Amniotic epithelial cell (primary cell): ENCODE measurements around the gene ZNF627.
"Not testable (repeated sequence)": the region's sequence is repeated elsewhere in the genome, so short reads cannot be mapped to it uniquely, and the experiment has no call there.

ENCODE experiments used
- DNase-seq: peaks from one replicate; pipeline ENCODE4 v3.0.0-alpha.2; 2010; ENCODE audit warnings: low read depth

Gene ZNF627

DNA sequence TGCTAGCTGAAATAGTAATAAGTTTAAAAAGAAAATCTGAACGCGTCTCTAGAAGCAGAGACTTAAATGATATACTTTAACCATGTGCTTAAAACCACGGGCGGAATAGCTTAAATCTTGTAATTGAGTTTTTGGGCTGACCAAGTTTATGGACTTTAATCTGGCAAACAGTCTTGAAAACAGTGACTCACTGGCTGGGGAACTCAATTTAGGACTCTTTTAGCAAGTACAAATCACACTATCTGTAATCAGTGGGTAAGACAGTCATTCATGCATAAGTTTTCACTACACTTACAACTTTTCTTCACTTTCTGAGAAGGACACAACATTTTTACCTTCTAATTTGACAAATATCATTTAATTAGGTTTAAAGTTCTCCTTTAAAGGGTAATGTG lies 26.8 kb downstream of the ZNF627 start:
- DNase-seq = peak; percentile 42

DNA sequence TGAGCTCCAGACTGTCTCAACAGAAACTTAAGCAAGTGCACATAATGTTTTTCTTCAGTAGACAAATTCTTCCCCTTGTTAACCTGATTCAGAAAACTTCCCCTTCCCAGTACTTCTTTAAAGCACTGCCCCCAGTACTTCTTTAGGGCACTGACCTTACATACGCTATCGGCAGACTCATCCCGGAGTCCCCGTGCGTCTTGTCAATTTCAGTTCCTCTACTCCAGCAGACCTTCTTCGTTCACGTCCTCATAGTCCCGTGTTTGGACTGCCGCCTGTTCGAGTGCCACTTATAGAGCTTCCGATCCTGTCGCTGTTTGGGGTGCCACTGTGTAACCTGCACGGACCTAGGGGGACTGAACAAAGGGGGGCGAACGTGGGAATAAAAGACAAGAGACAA lies 29.0 kb downstream of the ZNF627 start:
- DNase-seq = no peak

DNA sequence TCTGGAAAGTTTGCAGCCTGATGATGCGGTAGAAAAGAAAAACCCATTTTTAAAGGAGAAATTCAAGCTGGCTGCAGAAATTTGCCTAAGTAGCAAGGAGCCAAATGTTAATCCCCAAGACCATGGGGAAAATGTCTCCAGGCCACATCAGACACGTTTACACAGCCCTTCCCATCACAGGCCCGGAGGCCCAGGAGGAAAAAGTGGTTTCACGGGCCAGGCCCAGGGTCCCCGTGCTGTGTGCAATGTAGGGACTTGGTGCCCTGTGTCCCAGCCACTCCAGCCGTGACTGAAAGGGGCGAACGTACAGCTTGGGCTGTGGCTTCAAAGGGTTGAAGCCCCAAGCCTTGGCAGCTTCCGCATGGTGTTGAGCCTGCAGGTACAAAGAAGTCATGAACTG lies 35.9 kb downstream of the ZNF627 start:
- DNase-seq = no peak

DNA sequence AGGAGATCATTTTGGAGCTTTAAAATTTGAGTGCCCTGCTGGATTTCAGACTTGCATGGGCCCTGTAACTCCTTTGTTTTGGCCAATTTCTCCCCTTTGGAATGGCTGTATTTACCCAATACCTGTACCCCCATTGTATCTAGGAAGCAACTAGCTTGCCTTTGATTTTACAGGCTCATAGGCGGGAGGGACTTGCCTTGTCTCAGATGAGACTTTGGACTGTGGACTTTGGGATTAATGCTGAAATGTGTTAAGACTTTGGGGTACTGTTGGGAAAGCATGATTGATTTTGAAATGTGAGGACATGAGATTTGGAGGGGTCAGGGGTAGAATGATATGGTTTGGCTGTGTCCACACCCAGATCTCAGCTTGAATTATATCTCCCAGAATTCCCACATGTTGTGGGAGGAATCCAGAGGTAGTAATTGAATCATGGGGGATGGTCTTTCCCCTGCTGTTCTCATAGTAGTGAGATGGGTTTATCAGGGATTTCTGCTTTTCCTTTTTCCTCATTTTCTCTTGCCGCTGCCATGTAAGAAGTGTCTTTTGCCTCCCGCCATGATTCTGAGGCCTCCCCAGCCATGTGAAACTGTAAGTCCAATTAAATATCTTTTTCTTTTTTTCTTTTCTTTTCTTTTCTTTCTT lies 36.9 kb downstream of the ZNF627 start:
- DNase-seq = not testable (repeated sequence)

DNA sequence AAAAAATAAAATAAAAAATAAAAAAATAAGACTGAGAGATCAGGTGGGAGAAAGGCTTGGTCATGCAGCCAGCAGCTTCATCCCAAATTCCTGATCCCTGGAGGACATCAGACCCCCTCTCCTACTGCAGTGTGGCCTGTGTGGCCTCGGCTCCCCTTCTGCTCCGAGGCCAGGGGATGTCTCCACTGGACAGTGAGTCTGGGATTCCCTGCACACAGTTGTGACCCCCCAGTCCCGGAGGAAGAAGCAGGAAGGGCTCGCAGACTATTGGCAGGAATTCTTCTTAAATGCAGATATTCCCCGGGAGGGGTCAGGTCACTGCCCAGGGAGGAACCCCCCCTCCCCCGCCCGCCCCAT lies 41.9 kb downstream of the ZNF627 start:
- DNase-seq = no peak

DNA sequence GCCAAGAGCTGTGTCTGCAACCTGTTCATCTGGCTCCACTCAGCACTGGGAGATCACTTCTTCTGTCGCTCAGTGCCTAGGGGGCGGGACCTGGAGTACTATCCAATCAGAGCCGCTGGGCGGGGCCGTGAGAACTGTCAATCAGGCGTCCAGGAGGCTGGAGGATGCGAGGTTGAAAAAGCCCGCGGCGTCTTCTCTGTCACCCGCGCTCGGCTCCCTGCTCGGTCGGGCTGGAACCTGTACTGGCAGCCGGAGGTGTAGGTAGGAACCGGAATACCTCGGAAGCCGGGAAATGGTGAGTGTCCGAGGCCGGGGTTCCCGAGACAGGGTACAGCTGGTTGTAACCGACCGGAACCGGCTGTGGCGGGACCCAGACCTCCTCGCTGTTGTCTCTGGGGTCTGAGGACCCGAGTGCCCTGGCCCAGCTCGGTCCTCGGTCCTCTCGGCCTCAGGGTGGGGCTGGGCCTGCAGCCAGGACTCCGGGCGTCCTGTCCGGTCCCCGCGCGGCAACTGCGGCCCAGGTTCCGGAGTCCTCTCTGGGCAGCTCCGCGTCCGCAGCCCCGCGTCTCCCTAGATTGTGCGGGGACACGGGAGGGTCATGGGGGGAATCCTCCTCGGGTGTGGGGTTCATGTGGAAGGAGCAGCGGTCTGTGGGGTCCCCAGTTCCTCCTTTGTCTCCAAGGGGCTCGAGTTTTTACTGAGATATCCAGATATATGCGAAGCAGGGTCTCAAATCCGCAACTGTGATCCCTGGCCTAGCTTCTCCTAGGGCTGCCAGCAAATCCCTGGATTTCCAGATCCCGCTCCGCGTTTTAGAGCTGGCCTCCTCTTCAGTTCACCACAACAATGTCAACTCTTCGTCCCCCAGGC lies 42.6 kb downstream of the ZNF627 start:
- DNase-seq = peak; percentile 84

DNA sequence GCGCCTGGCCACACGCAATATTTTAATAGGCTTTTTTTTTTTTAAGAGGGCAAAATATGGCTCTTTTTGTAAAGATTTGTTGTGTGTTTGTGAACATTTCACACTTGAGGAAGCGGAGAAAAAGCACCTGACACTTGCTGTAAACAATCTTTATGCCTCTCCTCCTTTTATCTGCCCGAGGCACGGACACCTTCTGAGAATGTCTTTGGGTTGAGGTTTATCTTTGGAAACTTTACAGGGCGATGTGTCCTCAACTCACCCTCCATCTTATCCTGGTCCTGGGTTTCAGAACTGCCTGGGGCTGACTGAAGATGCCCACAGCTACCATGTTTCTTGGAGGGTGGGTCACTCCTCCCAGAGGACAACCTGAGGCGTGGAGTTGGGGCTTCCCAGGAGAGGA lies 44.0 kb downstream of the ZNF627 start:
- no peak for DNase-seq

DNA sequence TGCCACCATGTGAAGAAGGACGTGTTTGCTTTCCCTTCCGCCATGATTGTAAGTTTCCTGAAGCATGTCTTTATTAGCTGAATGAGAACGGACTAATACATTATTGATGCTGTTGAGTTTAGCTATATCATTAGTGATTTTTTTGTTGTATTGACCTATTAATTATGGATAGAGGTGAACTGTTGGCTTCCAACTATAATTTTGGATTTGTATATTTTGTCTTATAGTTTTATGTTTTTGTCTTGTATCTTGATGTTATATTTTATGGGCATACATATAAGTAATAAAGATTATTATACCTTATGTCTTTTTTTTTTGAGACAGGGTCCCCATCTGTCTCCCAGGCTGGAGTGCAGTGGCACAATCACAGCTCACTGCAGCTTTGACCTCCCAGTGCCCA lies 45.6 kb downstream of the ZNF627 start:
- no peak for DNase-seq

DNA sequence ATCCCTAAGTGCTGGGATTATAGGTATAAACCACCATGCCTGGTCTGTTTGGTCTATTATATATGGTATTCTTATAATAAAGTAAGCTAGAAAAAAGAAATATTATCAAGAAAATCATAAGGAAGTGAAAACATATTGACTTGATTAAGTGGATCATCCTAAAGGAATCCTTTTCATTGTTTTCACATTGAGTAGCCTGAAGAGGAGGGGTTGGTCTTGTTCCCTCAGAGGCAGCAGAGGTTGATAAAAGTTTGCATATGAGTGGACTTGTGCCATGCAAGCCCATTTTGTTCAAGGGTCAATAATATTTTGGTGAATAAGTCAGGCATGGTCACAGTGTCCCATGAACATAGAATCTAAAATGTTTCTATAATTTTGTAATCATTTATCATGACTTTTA lies 52.7 kb downstream of the ZNF627 start:
- DNase-seq = no peak

DNA sequence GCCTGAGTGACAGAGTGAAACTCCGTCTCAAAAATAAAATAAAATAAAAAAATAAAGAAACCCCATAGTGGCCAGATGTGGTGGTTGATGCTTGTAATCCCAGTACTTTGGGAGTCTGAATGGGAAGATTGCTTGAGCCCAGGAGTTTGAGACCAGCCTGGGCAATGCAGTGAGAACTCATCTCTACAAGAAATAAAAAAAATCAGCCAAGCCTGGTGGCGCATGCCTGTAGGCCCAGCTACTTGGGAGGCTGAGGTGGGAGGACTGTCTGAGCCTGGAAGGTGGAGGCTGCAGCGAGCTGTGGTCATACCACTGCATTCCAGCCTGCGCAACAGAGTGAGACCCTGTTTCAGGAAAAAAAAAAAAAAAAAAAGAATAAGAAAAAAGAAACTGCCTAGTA lies 53.8 kb downstream of the ZNF627 start:
- DNase-seq = no peak

DNA sequence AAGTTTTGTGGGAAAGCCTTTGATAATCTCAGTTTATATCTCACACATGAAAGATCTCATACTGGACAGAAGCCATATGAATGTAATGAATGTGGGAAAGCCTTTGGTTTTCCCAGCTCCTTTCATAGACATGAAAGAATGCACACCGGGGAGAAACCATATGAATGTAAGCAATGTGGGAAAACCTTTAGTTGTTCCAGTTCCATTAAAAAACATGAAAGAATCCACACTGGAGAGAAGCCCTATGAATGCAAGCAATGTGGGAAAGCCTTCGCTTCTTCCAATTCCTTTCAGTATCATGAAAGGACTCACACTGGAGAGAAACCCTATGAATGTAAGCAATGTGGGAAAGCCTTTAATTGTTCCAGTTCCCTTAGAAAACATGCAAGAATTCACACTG lies 54.8 kb downstream of the ZNF627 start:
- no peak for DNase-seq

DNA sequence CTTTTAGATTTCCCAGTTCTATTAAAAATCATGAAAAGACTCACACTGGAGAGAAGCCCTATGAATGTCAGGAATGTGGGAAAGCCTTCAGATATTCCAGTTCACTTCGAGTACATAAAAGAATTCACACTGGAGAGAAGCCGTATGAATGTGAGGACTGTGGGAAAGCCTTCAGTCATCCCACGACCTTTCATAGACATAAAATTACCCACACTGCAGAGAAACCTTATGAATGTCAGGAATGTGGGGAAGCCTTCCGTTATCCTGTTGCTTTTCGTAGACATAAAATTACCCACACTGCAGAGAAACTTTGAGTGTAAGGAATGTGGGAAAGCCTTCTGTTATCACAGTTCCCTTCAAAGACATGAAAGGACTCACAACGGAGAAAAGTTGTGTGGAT lies 55.2 kb downstream of the ZNF627 start:
- DNase-seq = no peak

DNA sequence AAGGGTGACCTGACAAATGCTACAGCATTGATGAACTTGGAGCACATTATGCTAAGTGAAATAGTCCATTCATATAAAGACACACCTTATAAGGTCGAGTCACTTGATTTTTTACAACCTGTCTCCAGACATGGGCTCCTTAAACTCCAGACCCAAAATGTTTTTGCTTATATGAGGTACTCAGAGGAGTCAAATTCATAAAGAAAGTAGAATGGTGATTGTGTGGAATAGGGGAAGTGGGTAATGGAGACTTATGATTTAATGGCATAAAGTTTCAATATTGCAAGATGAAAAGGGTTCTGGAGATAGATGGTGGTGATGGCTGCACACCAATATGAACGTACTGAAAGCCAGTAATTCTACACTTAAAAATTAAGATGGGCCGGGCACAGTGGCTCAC lies 59.3 kb downstream of the ZNF627 start:
- DNase-seq = no peak

DNA sequence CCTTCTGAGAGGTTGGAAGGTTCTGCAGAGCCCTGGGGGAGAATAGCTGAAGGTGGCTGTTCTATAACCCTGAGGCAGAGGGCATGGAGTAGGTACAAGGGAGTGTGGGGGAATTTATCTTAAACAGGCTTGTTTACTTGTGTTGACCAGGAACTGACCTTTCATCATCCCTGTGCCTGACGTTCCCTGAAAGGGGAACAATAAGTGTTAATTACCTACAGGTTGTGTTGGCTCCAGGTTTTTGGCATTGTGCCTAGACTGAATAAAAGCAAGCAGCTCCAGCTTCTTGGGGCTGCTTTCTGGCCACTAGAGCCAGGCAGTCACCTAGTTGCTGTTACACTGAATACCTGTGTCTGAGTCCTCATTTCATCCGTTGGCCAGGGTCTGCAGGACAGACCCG lies 60.0 kb downstream of the ZNF627 start:
- DNase-seq = no peak

DNA sequence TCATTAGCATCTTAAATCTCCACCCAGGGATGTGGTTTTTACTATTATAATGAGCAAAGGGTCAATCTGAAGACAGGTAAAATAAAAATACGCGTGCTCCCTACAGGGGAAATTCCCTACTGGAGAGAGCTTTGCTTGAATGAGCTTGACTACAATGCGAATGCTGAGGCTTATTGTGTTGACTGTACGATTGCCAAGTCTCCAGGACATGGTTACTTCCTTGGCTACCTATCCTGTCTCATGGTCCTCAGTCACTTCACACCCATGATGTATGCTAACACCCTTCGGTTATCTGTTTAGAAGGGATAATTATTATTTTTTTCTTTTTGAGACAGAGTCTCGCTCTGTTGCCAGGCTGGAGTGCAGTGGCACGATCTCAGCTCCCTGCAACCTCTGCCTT lies 61.7 kb downstream of the ZNF627 start:
- no peak for DNase-seq

DNA sequence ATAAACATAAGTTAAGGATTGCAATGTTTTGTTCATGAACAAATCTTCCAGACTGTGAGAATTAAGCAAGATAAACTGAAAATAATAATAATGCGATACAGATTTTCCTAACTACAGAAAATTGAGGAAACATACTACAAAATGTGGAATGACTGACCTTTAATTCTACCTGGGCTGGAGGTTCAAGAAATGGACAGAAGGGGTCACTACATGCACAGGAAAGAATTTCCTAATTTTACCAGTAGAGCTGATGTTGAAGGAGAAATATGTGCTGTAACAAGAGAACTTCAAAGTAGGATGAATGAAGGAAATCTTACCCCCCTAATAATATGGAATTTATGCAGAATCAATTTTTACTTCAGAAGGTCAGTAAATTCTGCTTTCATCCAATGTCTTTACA lies 62.3 kb downstream of the ZNF627 start:
- DNase-seq = no peak

DNA sequence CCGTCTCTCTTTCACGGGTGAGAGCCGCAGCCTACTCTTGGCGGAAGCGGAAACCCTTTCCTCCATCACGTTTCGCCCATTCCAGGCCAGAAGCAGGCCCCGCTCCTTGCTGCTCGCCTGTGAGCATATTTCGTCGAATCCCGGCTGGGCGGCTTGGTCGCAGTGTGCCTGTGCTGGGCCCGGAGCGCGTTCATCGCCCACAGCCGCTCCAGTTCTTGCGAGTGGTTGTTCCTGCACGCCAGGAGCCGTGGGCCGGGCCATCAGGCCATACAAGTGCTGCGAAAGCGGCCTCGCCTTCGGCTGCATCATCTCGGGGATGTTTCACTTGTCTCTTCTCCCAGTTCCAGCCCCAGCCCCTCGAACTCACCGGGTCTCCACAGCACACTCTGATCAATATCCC lies 65.0 kb downstream of the ZNF627 start:
- DNase-seq = no peak

DNA sequence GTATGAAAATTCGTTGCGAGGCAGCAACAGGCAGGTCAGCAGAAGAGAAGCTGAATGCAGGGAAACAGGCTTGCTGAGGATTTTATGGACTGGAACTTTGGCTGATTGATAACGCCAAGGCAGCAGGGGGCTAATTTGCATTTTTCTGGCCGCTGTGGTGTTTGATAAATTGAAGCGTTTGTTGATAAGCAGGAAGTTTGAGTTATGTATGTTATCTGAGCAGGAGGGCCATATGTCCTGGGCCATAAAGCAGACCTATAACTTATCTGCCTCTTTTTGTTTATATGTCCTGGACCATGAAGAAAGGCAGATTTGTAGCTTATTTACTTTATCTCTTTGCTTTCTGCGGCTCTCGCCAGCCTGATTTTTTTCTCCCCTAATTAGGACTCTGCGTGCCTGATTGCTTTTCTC lies 65.9 kb downstream of the ZNF627 start:
- no peak for DNase-seq
